NB4 (cell line): ENCODE measurements around the gene AMH.

Experiments
- DNase-seq: peaks from one replicate; pipeline ENCODE4 v3.0.0; 2010; ENCODE audit warnings: low read depth
- H3K4me3 ChIP-seq: one replicate; pipeline ENCODE4 v1.5.1; 2011; ENCODE audit warnings: mild to moderate bottlenecking, low read depth, low read length, moderate library complexity
- CTCF ChIP-seq: IDR thresholded peaks from one replicate; pipeline ENCODE4 v1.5.1; 2012; ENCODE audit warnings: low read depth, low read length
- MAX ChIP-seq: IDR thresholded peaks from 2 replicates; pipeline ENCODE4 v1.6.1; 2011; ENCODE audit warnings: low read depth, low read length
- MYC ChIP-seq: IDR thresholded peaks from 2 replicates; pipeline ENCODE4 v1.6.1; 2011; ENCODE audit warnings: low read depth, low read length
- POLR2A ChIP-seq: IDR thresholded peaks from 2 replicates; pipeline ENCODE4 v1.6.1; 2011; ENCODE audit warnings: mild to moderate bottlenecking; ENCODE audit not compliant: insufficient read length; ENCODE audit errors: extremely low read depth

Gene AMH

DNA sequence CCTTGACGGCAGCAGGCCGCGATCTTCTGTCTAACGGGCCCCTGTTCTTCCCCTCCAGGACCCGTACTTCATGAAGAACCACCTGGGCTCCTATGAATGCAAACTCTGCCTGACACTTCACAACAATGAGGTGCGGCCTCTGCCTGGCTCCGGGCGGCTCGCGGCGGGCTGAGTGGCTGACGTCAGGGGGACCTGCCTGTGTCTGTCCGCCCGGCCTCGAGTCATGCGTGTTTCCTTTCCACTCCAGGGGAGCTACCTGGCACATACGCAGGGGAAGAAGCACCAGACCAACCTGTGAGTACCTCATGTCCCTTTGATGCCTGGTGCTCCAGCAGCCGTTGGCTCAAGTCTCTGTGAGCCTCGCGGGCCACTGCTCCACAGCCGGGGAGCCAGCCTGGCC, 4.6 kb upstream of the AMH start:
- TF ChIP-seq CTCF = no peak
- no peak for TF ChIP-seq POLR2A
- no peak for TF ChIP-seq MYC
- TF ChIP-seq MAX = no peak

GRCh38 chr19:2245273-2245672, 3.9 kb upstream of the AMH start:
- no peak overlapping the region for H3K4me3 ChIP-seq
- TF ChIP-seq MAX (no peak), MYC (no peak), POLR2A (no peak), CTCF (no peak)
- no peak for DNase-seq

More for the DNA sequence above, 4.6 kb upstream of the AMH start:
- H3K4me3 ChIP-seq = no peak overlapping the region
- DNase-seq = no peak

- H3K4me3 ChIP-seq = no peak overlapping the region
- TF ChIP-seq MYC = no peak
- TF ChIP-seq CTCF = no peak
- no peak for TF ChIP-seq MAX
- TF ChIP-seq POLR2A = no peak
- no peak for DNase-seq
These were observed 3.0 kb upstream of the AMH start for GRCh38 chr19:2246014-2246620.

DNA sequence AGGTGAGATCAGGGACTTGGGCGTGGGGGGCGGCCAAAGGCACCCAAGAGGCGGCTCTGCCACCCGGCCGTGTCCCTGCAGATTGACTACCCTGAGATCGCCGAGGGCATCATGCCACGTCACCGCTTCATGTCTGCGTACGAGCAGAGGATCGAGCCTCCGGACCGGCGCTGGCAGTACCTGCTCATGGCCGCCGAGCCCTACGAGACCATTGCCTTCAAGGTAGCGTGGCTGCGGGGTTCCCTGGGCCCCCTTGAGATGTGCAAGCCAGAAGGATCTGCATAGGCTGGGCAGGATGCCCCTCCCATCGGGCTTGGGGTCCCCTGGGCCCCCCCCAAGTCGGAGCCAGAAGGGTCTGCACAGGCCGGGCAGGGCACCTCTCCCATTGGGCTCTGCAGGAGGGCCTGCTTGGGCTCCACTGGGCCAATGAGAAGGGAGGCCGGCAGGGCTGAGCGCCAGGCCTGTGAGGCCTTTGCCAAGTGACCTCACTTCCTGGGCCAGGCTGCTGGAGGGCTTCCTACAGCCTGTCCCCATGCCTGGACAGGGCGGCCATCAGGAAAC, 2.2 kb upstream of the AMH start:
- no peak for TF ChIP-seq CTCF
- H3K4me3 ChIP-seq = no peak overlapping the region
- DNase-seq = no peak

- H3K4me3 ChIP-seq = no peak overlapping the region
- TF ChIP-seq MYC = no peak
- no peak for TF ChIP-seq CTCF
- no peak for TF ChIP-seq MAX
- no peak for TF ChIP-seq POLR2A
- no peak for DNase-seq
These were observed 1.6 kb upstream of the AMH start for GRCh38 chr19:2247433-2248101.
